Tongue (tissue), 2 donors: ENCODE data around the gene COBL. TPM values are rescaled to one million over a fixed set of nuclear protein-coding genes. Genes with fewer than 3 reads are reported as not detected.

Experiments
- DNase-seq: peaks from one replicate; pipeline ENCODE4 v3.0.0-alpha.2; 2015
- total RNA-seq: library from RNA; depleted of rRNA; stranded (reverse); fragments of >200 nt; gene quantifications from one replicate; pipeline ENCODE4 v1.2.3, GENCODE V29; 2014

COBL gene
- total RNA-seq, 1 donor from 2014 or later = 87.7 TPM

DNA sequence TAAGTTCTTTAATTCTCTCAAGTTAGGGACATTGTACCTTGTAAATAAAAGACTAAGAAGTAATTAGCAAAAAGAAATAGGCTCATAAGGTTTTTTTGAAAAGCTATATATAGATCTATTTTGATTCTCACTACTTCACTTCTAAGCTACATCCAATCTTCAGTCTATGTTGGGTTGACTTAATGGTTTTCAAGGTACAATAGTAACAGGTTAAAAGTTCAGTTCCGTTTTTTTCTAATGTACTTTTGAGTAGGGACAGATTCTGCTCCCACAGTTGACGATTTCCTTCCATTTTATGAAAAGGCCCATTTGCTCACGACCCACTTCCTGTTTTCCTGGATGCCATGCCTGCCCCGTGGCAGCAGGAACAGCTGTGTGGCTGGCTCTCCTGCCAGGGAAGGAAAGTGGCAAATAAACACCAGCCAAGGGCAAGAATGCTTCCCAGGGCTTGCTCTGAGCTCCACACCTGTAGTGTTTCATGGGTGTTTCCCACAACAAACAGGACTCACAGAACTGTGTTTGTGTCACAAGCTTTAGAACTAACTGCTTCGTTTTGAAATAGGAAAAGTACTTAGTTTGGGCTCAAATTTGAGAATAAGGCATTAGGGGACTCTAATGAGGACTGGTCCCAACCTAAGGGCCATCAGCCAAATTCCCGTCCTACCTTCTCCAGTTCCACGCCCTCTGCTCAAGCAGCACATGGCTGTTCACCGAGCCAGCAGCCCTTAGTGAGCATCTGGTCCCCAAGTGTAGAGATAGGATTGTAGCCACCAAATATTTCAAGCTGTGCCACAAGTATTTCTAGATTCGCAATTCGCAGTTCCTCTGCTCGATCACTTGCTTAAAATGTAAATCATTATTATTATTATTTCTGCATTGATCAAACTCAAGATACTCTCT lies 240.7 kb downstream of the COBL start:
- DNase-seq = no peak

DNA sequence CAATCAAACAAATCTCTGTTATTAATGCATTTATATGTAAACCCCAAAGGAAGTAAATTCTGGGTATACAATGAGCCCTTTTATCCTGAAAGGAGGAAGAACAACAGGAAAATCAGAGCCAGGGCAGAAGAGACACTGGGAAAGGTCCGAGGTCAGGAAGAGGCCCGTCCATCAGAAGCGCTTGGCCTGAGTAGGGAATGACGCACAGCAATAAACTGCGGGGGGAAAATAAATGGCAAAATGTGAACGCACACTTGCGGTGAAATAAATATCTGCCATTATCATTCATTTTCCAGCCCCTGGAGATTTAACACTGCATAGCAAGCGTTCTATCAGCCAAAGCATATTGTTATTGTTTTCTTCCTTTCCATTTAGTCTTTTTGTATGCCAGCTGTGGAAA lies 243.4 kb downstream of the COBL start:
- no peak for DNase-seq

DNA sequence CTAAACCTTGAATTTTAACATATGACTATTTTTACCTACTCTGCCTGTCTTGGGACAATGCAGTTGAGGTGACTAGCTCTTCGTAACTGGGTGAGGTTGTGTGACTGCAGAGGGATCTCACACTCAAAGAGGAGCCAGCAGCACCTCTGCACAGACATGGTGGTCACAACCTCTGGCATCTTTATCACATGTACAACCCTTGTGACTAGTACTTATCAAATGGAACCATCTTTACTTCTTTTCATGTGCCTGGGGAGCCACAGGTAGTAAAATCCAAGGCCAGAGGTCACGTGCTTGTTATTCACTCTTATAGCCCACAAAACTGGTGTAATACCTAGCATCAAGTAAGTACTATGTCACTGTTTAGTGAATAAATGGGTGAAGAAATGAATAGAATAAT lies 244.3 kb downstream of the COBL start:
- no peak for DNase-seq

DNA sequence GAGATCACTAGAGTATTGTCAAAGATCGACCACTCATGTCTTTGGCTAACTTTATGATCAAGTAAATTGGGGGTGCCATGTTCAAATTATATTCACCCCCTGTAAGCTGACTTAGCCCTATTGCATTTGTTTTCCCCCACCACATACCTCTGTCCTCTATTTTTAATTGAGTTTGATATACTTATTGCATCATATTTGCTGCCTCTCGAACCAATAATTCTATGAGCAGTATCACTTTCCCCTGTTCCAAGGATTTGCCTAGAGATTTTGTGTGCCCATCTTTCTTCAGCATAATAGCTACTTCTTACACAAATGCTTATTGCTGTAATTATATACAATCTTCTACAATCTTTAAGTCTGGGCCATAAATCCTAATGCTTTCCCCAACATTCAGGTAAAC lies 245.2 kb downstream of the COBL start:
- DNase-seq = no peak

DNA sequence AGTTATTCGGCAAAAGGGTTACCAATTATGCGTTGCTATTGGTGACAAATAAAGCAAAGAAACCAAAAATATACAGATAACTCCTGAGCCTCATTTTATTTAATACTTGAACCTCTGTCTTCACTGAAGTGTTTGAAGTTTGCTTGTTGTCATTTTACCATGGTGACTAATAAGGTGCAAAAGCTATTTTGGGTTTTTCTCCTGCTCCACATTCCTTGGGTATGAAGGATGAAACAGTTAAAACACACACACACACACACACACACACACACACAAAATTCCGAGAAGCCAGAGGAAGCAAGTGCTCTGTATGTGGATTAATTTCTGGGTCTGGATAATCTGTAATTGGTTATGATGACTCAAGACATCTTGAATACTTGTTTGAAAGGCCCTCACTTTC lies 246.5 kb downstream of the COBL start:
- no peak for DNase-seq

DNA sequence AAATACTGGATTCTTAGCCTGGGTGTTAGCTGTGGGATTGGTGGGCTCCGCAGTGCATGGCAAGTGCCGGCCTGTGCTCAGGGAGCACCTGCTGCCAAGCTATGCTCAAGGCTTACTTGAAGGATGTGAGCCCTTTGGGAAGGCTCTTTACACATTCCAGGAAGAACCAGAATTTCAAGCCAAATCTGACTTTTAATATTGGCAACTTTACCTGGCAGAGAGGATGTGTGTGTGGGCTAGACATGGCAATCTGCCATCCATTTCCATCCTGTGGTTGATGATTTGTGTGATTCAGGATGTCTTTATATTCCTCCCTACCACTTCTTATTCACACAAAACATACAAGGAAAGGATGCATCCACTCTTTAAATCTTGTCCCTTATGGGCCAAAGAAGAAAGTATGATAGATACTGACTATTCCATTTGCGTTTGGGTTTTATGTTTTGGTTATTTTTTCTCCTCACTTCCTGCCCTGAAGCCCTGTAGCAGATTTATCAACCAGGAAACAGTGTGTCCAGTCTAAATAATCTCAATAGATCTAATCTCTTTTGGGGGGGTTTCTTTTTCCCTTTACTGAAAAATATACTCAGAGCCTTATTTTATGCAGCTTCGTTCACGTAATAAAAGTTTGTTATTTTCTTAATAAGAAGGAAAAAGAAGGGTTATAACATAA lies 247.1 kb downstream of the COBL start:
- DNase-seq = no peak

DNA sequence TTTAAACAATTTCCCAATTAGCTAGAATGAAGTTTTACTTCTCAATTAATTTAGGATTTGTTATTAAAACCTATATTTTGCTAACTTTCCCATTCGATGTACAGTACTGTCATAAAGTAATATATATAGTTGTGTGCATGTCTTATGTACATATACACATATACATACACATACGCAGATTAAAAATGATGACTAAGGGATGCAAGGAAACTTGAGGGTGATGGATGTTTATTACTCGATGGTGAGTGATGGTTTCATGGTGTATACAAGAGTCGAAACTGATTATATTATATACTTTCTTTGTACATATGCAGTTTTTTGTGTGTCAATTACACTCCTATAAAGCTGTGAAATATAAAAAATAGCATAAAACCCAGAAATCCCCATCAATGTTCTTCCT lies 248.2 kb downstream of the COBL start:
- no peak for DNase-seq

DNA sequence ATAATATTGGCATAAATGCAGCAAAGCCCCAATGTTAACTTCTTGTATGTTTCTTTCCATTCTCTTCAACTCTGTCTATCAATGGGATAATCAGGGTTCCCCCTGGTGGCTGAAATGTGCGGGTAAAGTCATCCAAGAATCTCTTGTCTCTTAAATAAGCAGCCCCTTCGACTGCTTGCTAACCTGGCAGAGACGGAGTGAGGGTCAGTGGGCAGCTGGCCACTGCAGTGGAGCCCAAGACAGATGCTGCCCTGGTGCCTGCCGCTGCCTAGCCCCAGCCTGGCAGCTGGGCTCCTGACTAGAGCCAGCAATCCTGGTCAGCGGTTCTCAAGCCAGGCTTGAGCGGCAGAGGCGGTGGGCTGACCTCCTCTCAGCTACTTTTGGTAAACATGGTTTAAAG lies 248.9 kb downstream of the COBL start:
- DNase-seq = peak; percentile 82

DNA sequence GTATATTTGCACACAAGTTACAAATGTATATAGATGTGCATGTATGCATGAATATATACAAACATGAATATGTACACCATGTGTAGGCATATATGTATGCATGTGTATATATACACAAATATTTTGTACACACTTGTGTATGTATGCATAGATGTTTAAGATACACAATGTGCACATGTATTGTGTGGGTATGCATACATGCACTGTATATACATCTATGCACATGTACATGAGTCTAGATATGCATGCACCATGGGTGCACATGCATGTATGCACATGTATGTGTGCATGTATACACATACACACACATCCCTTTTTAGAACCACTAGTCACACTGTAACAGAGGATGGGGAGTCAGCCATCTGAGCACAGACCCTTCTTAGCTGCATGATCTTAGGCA lies 249.4 kb downstream of the COBL start:
- no peak for DNase-seq

DNA sequence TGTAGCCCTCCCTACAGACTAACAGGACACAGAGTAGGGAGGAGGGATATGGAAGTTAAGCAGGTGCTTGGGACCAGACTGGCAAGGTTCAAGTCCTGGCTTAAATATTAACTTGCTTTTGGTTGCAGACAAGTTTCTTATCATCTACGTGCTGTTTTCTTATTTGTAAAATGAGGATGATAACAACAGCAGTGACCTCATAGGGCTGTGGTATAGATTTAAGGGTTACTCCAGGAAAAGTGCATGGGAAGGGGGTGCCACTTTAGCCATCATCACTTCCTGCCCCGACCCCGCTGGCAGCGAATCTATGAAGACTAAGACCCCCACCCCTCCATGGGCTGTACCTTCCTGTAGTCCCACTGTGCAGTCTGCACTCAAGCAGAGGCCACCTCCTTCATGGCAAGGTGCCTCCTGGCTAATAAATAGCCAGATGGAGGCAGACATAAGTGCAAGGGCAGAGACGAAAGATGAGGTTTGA lies 250.2 kb downstream of the COBL start:
- DNase-seq = no peak

DNA sequence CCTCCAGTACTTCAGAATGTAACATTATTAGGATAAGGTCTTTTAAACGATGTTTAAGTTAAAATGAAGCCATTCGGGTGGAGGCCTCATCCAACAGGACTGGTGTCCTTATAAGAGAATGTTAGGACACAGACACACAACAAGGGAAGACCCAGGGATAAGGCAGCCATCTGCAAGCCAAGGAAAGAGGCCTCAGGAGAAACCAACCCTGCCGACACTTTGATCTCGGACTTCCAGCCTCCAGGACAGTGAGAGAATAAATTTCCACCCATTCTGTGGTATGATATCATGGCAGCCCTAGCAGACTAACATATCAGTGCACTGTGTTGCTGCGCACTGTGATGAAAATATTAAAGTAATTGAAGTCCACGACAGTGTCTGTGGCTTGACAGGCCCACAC lies 250.8 kb downstream of the COBL start:
- no peak for DNase-seq

DNA sequence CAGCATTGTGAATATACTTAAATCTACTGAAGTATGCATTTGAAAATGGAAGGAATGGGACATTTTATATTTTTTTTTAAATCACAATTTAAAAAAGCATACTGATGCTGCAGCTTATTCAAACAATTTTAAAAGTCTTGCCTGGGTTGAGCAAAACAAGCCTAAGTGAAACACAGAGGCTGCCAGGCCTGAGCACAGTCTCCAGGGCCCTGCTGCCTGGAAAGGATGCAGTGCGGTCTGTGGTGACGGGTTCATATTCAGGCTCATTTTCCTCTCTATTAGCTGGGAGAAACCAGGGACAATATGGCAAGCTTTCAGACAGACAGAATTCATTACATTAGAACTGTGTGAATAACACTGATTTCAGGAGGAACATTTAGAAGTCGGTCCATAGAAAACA lies 251.9 kb downstream of the COBL start:
- no peak for DNase-seq

DNA sequence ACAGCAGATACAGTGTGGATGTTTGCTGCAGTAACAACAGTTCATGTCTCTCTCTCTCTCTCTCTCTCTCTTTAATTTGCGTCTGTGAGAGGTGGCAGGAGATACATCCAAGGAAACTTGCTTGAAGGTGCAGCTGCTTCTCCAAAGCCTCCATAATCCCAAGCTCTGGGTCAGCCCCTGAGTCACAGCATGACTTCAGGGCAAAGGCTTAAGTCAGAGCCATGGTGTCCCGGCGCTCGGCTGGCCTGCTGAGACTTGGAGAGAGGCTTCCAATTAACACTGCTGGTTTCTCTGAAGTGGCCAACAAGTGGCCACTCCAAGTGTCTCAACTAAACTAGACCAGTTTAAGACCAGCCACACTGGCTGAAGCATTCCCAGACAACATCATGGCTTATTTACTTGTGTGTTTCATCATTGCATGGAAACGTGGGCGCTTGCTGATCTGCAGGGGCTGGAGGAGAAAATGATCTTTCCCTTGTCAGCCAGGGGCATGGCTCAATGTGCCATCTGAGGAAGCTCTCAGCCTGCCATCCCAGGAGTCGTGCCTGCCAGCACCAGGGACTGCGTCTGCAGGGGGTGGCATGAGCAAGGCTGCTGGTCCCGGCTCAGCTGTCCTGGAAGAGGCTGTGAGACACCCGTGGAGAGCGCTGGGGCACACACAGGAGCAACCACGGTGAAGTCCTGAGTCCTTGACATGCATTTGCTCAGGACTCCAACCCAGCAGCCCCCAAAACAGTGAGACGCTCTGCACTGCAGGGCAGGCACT lies 254.2 kb downstream of the COBL start:
- peak; percentile 50 for DNase-seq

DNA sequence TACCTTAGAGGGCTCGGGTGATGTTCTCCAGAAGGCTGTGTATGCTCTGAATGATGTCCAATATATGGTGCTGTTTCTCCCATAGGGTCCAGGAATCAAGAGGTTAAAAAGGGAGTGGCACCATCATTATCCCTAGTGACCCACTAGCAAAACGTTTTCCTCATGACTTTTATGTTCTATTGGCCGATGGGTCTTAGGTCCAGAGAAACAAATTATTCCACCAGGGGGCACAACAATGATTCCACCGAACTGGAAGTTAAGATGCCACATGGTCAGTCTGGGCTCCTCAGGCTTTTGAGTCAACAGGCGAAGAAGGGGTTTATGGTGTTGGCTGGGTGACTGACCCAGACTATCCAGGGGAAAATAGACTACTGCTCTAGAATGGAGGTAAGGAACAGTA lies 256.1 kb downstream of the COBL start:
- no peak for DNase-seq

DNA sequence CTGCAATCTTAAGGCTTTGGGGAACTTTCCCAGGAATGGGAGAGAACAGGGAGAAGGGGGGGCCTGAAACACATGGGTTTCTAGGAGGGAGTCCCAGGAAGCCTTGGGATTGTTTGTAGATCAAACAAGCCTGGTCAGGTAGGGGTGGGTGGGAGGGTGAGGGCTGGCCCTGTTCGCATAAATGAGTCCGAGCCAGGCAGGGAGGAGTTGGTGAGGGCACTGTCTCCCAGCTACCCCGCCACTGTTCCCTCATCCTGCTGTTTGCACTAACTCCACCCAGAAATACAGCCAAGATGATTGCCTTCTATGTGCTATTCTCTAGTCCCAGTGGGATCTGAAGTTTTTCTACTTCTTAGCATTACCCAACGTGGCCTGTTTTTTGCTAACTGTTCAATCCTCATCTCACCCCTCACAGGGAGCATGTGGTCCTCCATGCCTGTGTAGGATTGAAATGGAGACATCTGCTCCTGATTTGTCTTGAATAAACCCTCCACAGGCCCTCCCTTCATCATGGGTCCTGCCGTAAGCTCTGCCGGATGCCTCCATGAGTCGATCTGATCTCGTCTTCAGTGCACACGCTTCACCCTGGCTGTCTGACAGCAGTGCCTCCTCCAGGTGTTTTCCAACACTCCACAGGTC lies 257.0 kb downstream of the COBL start:
- no peak for DNase-seq

DNA sequence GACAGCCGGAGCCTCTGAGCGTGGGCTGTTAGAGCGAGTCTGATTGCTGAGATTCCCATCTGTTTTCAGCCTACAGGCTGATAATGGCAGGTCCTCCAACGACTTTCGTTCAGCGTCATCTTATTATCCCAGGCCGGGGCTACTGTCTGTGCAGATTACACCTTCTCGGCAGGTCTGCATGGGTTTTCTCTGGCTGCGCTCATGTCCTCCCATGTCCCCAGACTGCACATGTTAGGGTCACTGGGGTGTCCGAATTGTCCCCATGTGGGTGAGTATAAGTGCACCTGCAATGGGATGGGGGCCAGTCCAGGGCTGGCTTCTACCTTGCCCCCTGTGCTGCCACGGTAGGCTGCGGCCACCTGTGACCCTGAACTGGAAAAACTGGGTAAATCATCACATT lies 257.8 kb downstream of the COBL start:
- DNase-seq = no peak

DNA sequence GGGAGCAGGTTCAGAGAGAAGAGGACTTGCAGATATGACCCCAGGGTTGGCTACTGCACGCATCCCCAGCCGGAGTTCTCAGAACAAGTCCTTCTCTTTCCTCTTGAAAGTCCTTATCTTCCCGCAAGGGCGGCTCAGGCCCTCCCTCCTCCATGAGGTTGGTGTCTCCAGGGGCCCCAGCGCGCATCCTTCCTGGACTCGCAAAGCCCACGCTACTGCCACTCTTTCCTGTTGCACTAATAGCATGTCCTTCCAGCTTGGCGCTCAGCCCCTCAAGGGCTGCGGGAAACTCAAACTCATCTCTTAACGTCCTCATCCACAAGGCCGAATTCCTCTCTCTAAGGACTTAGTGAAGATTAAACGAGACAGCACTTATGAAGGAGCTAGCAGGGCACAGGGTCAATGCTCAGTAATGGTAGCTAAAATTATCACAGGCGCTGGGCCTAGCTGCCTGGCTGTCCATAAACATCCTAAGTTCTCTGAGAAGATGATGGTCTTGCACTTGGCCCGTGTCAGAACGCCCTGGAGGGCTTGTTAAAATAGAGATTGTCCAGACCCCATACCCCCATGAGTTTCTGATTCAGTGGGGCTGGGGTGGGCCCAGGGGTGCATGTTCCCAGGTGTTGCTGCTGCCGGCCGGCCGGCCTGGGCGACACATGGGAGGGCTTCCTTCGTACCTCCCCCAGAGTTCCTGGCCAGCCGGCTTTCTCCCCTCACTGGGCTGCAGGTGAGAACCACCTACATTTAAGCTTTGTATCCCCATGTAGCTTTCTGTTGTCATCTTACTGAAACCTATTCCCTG lies 261.4 kb downstream of the COBL start:
- no peak for DNase-seq

DNA sequence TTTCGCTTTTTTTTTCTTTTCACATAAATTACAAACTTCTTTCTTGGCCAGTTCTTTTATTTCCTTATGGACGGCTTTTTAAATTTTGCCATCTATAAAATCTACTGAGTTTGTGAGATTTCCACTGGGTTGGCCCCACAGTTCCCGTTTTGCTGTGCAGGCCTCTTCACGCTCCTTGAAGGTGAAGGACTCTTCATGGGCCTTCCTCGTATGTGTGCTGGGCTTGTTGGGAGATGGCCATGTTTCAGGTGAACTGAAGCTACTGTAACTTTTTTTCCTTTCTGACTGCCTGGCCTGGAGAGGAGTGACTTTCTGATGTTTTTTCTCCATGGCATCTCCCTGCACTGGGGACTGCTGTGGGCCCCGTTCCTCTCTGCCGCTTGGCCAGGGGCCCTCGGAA lies 262.4 kb downstream of the COBL start:
- DNase-seq = no peak

DNA sequence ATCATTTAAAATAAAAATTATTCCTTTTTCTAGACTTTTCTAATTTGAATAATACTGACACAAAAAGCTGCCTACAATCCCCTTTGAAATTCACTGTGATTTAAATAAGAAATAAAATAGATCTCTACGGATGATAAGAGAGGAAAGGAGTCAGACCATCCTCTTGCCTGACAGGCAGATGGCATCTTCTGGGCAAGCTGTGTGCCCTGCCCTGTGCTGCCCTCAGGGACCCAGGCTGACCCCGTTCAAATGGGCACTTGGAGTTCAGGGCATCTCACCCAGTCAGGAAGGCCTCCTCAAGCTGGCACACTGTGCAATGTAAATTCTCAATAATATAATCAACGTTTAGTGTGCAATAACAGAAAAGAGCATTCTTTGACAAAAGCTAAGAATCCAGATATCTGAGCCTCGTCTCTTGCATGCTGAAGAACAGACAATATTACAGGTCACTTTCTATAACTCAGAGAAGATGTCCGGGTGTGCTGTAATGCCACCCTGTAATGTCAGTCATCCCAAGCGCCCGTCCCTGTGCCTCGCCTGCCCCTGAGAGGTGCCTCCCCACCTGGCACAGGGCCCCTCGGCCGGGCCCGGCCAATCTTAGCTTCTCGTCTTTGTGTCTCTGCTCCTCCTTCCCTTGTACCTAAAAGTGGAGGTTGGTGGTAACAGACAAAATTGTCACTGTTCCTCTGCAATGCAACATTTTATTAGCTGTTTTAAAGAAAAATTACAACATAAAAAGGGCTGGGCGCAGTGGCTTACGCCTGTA lies 263.3 kb downstream of the COBL start:
- no peak for DNase-seq

DNA sequence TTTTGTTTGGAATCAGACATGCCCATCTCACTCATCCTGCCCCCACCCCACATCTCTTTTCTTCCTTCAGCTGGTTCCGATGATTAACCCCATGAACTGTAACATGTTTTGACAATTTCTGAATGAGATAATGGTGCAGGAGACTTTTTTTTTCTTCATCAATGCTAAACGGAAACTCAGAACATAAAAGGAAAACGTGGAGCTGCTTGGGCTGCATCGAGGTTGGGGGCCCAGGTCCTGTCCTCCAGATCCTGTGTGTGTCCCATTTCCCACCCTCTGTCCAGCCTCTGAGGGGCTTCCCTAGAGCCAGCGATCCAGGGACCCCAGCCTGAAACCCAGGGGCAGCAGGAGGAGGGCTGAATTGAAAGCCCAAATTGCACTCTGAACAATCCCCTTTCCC lies 270.1 kb downstream of the COBL start:
- no peak for DNase-seq

DNA sequence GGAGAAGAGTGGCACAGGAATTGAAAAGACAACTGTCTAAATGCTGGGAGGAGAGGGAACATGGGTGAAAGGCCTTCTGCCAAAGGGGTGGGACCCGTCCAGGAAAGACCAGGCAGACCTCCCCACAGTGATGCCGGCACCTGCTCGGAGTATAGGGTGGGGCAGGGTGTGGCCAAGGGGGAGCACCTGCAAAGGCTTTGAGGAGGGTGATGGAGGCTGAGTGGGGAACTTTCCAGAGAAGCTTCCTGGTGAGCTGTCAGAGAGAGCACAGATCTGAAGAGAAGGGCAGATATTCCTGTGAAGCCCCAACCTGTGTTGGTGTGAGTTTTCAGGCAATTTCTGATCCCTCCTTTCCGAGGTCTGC lies 270.5 kb downstream of the COBL start:
- DNase-seq = no peak
